ENCODE measurements around the gene LGALS13.

DNA sequence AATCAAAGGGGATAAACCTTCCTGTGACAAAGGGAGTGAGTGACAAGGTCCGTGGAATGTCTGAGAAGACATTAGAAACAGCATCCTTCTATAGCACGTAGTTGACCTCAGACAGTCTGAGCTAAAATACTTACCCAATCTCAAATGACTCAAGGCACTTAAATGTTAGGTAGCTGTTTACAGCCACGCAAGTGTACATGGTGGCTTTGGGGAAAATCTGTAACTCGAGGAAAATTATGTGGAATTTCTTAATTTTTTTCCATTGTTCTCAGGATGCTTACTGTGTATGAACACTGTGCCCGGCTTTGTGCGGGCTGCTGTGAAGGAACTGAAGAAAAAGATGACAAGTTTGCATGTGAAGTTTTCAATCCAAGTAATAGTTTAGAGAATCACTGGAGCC is 5.2 kb downstream of the LGALS13 start:
- no peak for TF ChIP-seq SP1 (IDR thresholded peaks at IDR 0.05)
- TF ChIP-seq, protein P1, sequence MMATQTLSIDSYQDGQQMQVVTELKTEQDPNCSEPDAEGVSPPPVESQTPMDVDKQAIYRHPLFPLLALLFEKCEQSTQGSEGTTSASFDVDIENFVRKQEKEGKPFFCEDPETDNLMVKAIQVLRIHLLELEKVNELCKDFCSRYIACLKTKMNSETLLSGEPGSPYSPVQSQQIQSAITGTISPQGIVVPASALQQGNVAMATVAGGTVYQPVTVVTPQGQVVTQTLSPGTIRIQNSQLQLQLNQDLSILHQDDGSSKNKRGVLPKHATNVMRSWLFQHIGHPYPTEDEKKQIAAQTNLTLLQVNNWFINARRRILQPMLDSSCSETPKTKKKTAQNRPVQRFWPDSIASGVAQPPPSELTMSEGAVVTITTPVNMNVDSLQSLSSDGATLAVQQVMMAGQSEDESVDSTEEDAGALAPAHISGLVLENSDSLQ (IDR thresholded peaks at IDR 0.05), result no peak
- TF ChIP-seq SUZ12 (IDR thresholded peaks at IDR 0.05), result no peak
